GM12878 (cell line): ENCODE results near the gene ZNF469. TPM values are rescaled to one million over a fixed set of nuclear protein-coding genes. Genes with fewer than 3 reads are reported as not detected.

Experiments
- ATAC-seq: fragments of 200-7000 bp; cut with Tn5 transposase; 3 replicates; pipeline ENCODE4 v1.9.1; 2020; ENCODE audit warnings: mild to moderate bottlenecking, moderate library complexity
- BruUV-seq: library from RNA; stranded (reverse); fragments of 400-500 nt; replicated peaks from 2 replicates; lab custom pipeline; 2021; lab: Mats Ljungman, UMichigan
- CTCF ChIA-PET: fragments of 300-600 bp; sonication (Branson Sonifier 250); formaldehyde crosslinking; extraction: SDS; loops from one replicate; lab custom pipeline; 2021; ENCODE audit warnings: inconsistent platforms; lab: Yijun Ruan, JAX
- POLR2A ChIA-PET: fragments of 350-600 bp; formaldehyde crosslinking; extraction: SDS; loops from one replicate; lab custom pipeline; 2021; ENCODE audit warnings: inconsistent platforms; lab: Charles Lee
- RAD21 ChIA-PET: fragments of 300-600 bp; sonication (Branson Sonifier 250); formaldehyde crosslinking; loops from one replicate; lab custom pipeline; 2023; ENCODE audit warnings: antibody characterized with exemption; ENCODE audit not compliant: unreplicated experiment; lab: Charles Lee
- SMC1A ChIA-PET: fragments of 300-600 bp; sonication (Branson Sonifier 250); formaldehyde crosslinking; loops from one replicate; lab custom pipeline; 2023; ENCODE audit not compliant: unreplicated experiment, uncharacterized antibody; lab: Charles Lee
- DNase-seq: peaks from one replicate; pipeline ENCODE4 v3.0.0-alpha.2; 2011; ENCODE audit warnings: low read depth, low spot score
- FAIRE-seq: peaks from 3 replicates; lab custom pipeline; 2011; peaks lifted over from hg19 to GRCh38; lab: Jason Lieb, UNC
- H2AFZ ChIP-seq: 2 replicates; pipeline ENCODE4 v1.6.0; 2011; ENCODE audit warnings: low read depth, low read length, control low read depth; ENCODE audit not compliant: control insufficient read depth
- H3K27ac ChIP-seq: 2 replicates; pipeline ENCODE4 v1.5.1; 2011; ENCODE audit warnings: control low read depth; ENCODE audit not compliant: control insufficient read depth, insufficient read depth
- H3K27me3 ChIP-seq, 2 experiments: replicated peaks in 1 of 2; 2 replicates each; pipeline versions ENCODE4 v1.6.0 to v1.6.1; 2011; ENCODE audit warnings: low read length in 1 of 2; ENCODE audit not compliant: control insufficient read depth in 2 of 2, insufficient read depth in 2 of 2
- H3K36me3 ChIP-seq, 2 experiments: 2 replicates each; pipeline ENCODE4 v1.5.1; 2011; ENCODE audit warnings: low read length in 1 of 2; ENCODE audit not compliant: control insufficient read depth in 2 of 2, insufficient read depth in 2 of 2
- H3K4me1 ChIP-seq: 2 replicates; pipeline ENCODE4 v1.6.1; 2011; ENCODE audit warnings: mild to moderate bottlenecking, low read length, moderate library complexity, mixed read lengths; ENCODE audit not compliant: control insufficient read depth, insufficient read depth
- H3K4me2 ChIP-seq: 2 replicates; pipeline ENCODE4 v1.6.0; 2011; ENCODE audit warnings: control low read depth; ENCODE audit not compliant: control insufficient read depth, insufficient read depth
- H3K4me3 ChIP-seq: fragments of 200-600 bp; sonication (generic); 2 replicates; pipeline ENCODE4 v1.5.1; 2016
- H3K79me2 ChIP-seq: 2 replicates; pipeline ENCODE4 v1.6.0; 2011; ENCODE audit warnings: low read length; ENCODE audit not compliant: control insufficient read depth, insufficient read depth
- H3K9ac ChIP-seq: 2 replicates; pipeline ENCODE4 v1.8.0; 2011; ENCODE audit warnings: low read length, control low read depth, mixed read lengths; ENCODE audit not compliant: control insufficient read depth, insufficient read depth
- H3K9me3 ChIP-seq: replicated peaks from 3 replicates; pipeline ENCODE4 v1.5.1; 2011; ENCODE audit warnings: mild to moderate bottlenecking, low read length; ENCODE audit not compliant: control insufficient read depth, insufficient read depth
- H4K20me1 ChIP-seq: 2 replicates; pipeline ENCODE4 v1.6.0; 2011; ENCODE audit not compliant: control insufficient read depth, insufficient read depth
- ASH2L ChIP-seq: fragments of 300-600, 200-600 bp; sonication (generic); IDR thresholded peaks from 2 replicates; pipeline ENCODE4 v1.6.1; 2017; ENCODE audit warnings: low read depth, mild to moderate bottlenecking, borderline replicate concordance
- CREM ChIP-seq: IDR thresholded peaks from 2 replicates; pipeline ENCODE4 v1.6.1; 2014; ENCODE audit warnings: antibody characterized with exemption, low read depth
- DPF2 ChIP-seq: fragments of 450-650 bp; IDR thresholded peaks from 2 replicates; pipeline ENCODE4 v1.6.1; 2017; ENCODE audit warnings: mild to moderate bottlenecking
- E4F1 ChIP-seq: fragments of 450-650 bp; IDR thresholded peaks from 2 replicates; pipeline ENCODE4 v1.6.1; 2018; ENCODE audit warnings: borderline replicate concordance, mild to moderate bottlenecking; ENCODE audit not compliant: partially characterized antibody
- HDAC6 ChIP-seq: fragments of 200-600 bp; sonication (generic); IDR thresholded peaks from one replicate; pipeline ENCODE4 v1.8.0; 2017; ENCODE audit warnings: antibody characterized with exemption; ENCODE audit not compliant: unreplicated experiment
- KDM1A ChIP-seq: fragments of 200-600 bp; sonication (generic); IDR thresholded peaks from 2 replicates; pipeline ENCODE4 v1.6.1; 2016; ENCODE audit warnings: borderline replicate concordance
- MYC ChIP-seq: IDR thresholded peaks from 2 replicates; pipeline ENCODE4 v1.6.1; 2011; ENCODE audit warnings: mild to moderate bottlenecking, low read length, moderate library complexity, inconsistent platforms; ENCODE audit not compliant: insufficient read depth, insufficient replicate concordance, insufficient read length, severe bottlenecking
- NBN ChIP-seq: fragments of 450-650 bp; IDR thresholded peaks from 2 replicates; pipeline ENCODE4 v1.6.1; 2016
- PML ChIP-seq: IDR thresholded peaks from 2 replicates; pipeline ENCODE4 v1.6.1; 2012; ENCODE audit warnings: low read length, inconsistent platforms
- RFX5 ChIP-seq: IDR thresholded peaks from 2 replicates; pipeline ENCODE4 v1.6.1; 2011; ENCODE audit warnings: low read depth, low read length, improper control_type of control experiment
- SIN3A ChIP-seq: IDR thresholded peaks from 2 replicates; pipeline ENCODE4 v1.6.1; 2012; ENCODE audit warnings: low read depth, low read length, improper control_type of control experiment
- SIX5 ChIP-seq: IDR thresholded peaks from 2 replicates; pipeline ENCODE4 v1.6.1; 2011; ENCODE audit warnings: mild to moderate bottlenecking, low read depth, low read length, moderate library complexity; ENCODE audit not compliant: severe bottlenecking
- ZNF24 ChIP-seq: fragments of 450-650 bp; IDR thresholded peaks from 2 replicates; pipeline ENCODE4 v1.6.1; 2017; ENCODE audit warnings: antibody characterized with exemption, mild to moderate bottlenecking
- WGBS: methylation state at CpG from one replicate; pipeline ENCODE4 v1.1.6; 2016; ENCODE audit warnings: low lambda C conversion rate; ENCODE audit not compliant: insufficient replicate concordance, insufficient coverage; ENCODE audit errors: missing lambda C conversion rate; 5-methylcytosine and 5-hydroxymethylcytosine counted together
- in situ Hi-C: fragments of 300-500 bp; cut with MboI; formaldehyde crosslinking; loops from 9 replicates; pipeline ENCODE4 v1.14.3; 2018; ENCODE audit warnings: mixed read lengths
- intact Hi-C: fragments of 100-400 bp; cut with micrococcal nuclease; formaldehyde crosslinking; loops from one replicate; pipeline ENCODE4 v1.14.2; 2022; ENCODE audit not compliant: unreplicated experiment
- polyA plus RNA-seq, 11 experiments: library from polyadenylated mRNA; depleted of rRNA in 4 of 11; unstranded in 6 of 11; stranded (reverse) in 5 of 11; fragments of >200 nt; fragmentation: Nextera tagmentation in 4 of 11; fragmentation: Illumina TruSeq in 1 of 11; extraction: Ambion mirVana in 4 of 11; extraction: Trizol in 1 of 11; gene quantifications; 1 replicate in 1 of 11; 2 replicates in 10 of 11; pipeline versions ENCODE4 v1.2.1 to v1.2.3, GENCODE V29; 2011 to 2016; ENCODE audit warnings: inconsistent platforms in 2 of 11, missing spikeins in 2 of 11, low read depth in 1 of 11
- total RNA-seq, 4 experiments: library from RNA; depleted of rRNA in 3 of 4; stranded (reverse); fragments of >200 nt in 3 of 4; fragmentation: Illumina TruSeq in 1 of 4; extraction: Trizol in 1 of 4; gene quantifications; 2 replicates each; pipeline versions ENCODE4 v1.2.1 to v1.2.3, GENCODE V29; 2013 to 2021

ZNF469 gene
- total and polyA plus RNA-seq, 10 of the 15 experiments (the other 5 are each of a cell fraction or from before 2014, with no cell fraction given), result 0.01 to 0.21 (median 0.04) TPM; not detected in 3

- no peaks in the 10 kb centered on the region for H3K27me3 ChIP-seq
- in situ Hi-C loops, result no loop called here
- TF ChIP-seq KDM1A (no peak), NBN (no peak), ASH2L (no peak), MYC (no peak), ZNF24 (no peak), CREM (no peak), PML (no peak), SIX5 (no peak), SIN3A (no peak), E4F1 (no peak), DPF2 (no peak), RFX5 (no peak), HDAC6 (no peak)
- no peak for FAIRE-seq
- ChIA-PET SMC1A (no interaction called here), POLR2A (no interaction called here), CTCF (no interaction called here), RAD21 (no interaction called here)
- no peaks in the 10 kb centered on the region for H3K79me2 ChIP-seq
- H3K27ac ChIP-seq, result no peak overlapping the region
- H2AFZ ChIP-seq, result no peak overlapping the region
- intact Hi-C loops, result no loop called here
- 47% methylated on average over 24 of the region's 24 CpGs for WGBS
- H3K36me3 ChIP-seq, result no peaks in the 10 kb centered on the region
- no peak for ATAC-seq
- no peaks in the 10 kb centered on the region for H4K20me1 ChIP-seq
- no TSS peak for BruUV-seq
- H3K4me1 ChIP-seq, result no peaks in the 10 kb centered on the region
- H3K9ac ChIP-seq, result no peak overlapping the region
- no peak for DNase-seq
- H3K9me3 ChIP-seq, result peaks cover 1% of the 10 kb centered on the region; the same call in 1 of the 3 replicates
- H3K4me2 ChIP-seq, result no peak overlapping the region
- no peak overlapping the region for H3K4me3 ChIP-seq
These were observed 7.4 kb upstream of the ZNF469 start for GRCh38 chr16:88375236-88375975.
